Transverse colon (tissue), 3 donors: Measurements from ENCODE around the gene PLXNA2.
A peak's percentile ranks its signal among the peaks of the same experiment; 100 is the strongest.

Source experiments
- CTCF ChIP-seq, 5 experiments: fragments of 200-600 bp in 3 of 5; fragments of 450-650 bp in 2 of 5; sonication (generic) in 3 of 5; IDR thresholded peaks; 1 replicate in 2 of 5; 2 replicates in 3 of 5; pipeline ENCODE4 v1.5.1; 2016 to 2017; ENCODE audit warnings: antibody characterized with exemption in 5 of 5, inconsistent platforms in 3 of 5, mild to moderate bottlenecking in 2 of 5, moderate library complexity in 1 of 5
- POLR2A ChIP-seq: fragments of 450-650 bp; IDR thresholded peaks from one replicate; pipeline ENCODE4 v1.6.1; 2016; ENCODE audit warnings: antibody characterized with exemption, mild to moderate bottlenecking, moderate library complexity

- no peak for TF ChIP-seq CTCF (IDR thresholded peaks at IDR 0.05)
- TF ChIP-seq POLR2A: peak; percentile 83
Observed at GRCh38 chr1:208243967-208244916, at the start of gene PLXNA2.
